ES-I3 (cell line): ENCODE measurements around the gene TOX2.

ENCODE experiments used
- H3K36me3 ChIP-seq: 2 replicates; pipeline ENCODE4 v1.6.1; 2013; ENCODE audit warnings: mild to moderate bottlenecking, low read length, control low read depth, moderate library complexity; ENCODE audit not compliant: insufficient read depth
- H3K4me1 ChIP-seq: 2 replicates; pipeline ENCODE4 v1.6.1; 2013; ENCODE audit warnings: mild to moderate bottlenecking, control low read depth, low read length; ENCODE audit not compliant: insufficient read depth
- H3K9ac ChIP-seq: 2 replicates; pipeline ENCODE4 v1.6.1; 2013; ENCODE audit warnings: low read depth, mild to moderate bottlenecking, low read length, moderate library complexity
- H3K9me3 ChIP-seq: 2 replicates; pipeline ENCODE4 v1.6.1; 2013; ENCODE audit warnings: mild to moderate bottlenecking, low read length, moderate library complexity; ENCODE audit not compliant: control insufficient read depth, insufficient read depth

The TOX2 gene

DNA sequence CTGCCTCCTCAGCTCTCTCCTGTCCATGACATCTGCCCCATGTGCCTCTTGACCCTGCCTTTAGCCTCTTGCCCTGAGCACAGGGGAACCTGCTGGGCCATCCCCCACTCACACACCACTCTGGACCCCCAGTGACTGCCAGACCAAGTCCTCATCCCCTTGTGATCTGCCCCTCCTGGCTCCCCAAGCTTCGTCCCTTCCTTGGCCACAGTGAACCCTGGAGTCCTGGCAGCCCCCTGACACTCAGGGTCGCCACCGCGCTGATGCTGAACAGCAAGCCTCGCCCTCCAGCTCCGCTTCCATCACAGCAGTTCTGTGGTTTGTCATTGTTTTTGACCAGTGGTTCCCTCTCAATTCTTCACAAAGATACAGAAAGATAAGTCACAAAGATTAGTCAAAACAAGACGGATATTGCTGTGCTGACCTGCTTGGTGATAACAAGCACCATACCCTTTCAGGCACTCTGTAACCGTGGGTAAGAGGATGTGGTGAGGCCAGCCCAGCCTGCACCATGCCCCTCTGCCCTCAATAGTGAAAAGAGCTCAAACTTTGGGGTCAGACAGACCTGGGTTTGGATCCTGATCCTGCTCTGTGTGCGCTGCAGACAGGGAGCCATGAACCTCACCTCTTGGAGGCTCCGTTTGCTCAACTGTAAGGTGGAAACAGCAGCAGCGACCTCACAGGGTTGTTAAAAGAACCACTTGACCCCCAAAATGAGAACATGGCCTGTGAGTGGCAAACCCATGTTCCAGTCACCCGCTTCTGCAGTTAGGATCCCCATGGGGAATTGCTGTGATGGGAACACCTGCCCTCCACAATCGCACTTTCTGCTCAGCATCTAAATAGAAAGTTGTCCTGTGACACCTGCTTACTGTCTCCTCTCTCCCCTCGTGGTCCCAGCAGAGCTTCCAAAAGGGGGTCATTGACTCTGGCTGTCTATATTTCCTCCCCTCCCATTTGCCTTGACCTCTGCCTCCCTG is 114.5 kb downstream of the TOX2 start:
- Histone ChIP-seq H3K4me1 (no peaks in the 10 kb centered on the region; the same call in 1 of the 2 replicates), H3K36me3 (no peaks in the 10 kb centered on the region), H3K9ac (no peak overlapping the region), H3K9me3 (no peaks in the 10 kb centered on the region)

DNA sequence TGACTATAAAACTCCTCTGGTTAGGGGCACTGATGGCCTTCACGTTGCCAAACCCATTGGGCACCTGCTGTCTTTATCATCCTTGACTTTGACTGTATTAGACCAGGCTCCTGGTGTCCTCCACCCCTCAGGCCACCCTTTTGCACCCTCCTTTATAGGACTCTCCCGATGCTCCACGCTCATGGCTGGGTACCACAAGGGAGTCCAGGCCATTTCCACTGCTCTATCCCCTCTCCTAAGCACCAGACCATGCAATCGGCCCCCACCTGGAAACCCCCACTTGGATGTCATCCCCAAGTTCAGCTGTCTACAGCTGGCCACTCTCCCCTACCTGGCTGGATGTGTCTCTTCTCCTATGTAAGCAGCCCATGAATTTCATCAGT is 115.2 kb downstream of the TOX2 start:
- Histone ChIP-seq H3K36me3 (no peaks in the 10 kb centered on the region), H3K4me1 (no peaks in the 10 kb centered on the region; the same call in 1 of the 2 replicates), H3K9ac (no peak overlapping the region), H3K9me3 (no peaks in the 10 kb centered on the region)

DNA sequence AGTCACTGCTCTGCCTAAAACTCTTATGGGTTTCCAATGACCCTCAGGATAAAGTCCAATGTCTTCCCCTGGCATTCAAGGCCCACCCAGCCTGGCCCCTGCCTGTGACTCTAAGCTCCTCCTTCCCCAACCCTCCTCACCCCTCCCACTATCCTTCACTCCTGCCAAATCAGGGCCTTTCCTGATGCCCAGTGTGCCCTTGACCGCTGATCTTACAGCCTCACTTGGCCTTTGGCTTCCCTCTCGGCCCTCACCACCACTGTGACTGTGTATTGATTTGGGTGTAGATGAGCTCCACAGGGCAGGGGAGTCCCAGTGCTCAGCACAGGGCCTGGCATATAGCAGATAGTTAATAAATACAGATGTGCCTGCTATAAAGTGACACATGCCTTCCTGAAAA is 115.7 kb downstream of the TOX2 start:
- no peaks in the 10 kb centered on the region; the same call in 1 of the 2 replicates for H3K4me1 ChIP-seq
- no peaks in the 10 kb centered on the region for H3K9me3 ChIP-seq
- H3K9ac ChIP-seq = no peak overlapping the region
- no peaks in the 10 kb centered on the region for H3K36me3 ChIP-seq

DNA sequence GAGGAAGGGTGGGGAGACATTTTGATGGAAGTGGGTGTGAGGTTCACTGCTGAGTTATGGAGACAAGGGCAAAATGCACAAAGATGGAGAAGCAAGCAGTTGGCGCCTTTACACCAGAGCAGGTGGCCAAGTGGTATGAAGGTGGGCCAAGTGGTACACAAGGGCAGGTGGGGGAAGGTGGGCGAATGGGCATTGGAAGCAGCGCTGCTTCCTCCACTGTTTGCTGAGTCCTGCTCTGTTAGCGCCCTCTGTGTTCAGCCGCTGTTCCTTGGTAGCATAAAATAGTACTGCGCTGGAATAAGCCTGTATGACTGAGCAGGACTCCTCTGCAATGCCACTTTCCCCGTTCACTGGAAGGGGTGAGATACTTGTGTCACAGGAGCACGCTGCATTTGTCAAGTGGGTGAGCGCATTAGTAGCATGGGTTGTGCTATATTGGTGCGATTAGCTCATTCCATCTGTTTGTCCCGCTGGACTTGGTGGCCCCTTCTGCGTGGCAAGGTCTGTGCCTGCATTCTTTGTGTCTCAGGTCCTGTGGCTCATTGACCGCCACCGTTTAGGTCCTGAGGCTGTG is 116.4 kb downstream of the TOX2 start:
- Histone ChIP-seq H3K36me3 (no peaks in the 10 kb centered on the region), H3K9ac (no peak overlapping the region), H3K4me1 (no peaks in the 10 kb centered on the region), H3K9me3 (no peaks in the 10 kb centered on the region)

DNA sequence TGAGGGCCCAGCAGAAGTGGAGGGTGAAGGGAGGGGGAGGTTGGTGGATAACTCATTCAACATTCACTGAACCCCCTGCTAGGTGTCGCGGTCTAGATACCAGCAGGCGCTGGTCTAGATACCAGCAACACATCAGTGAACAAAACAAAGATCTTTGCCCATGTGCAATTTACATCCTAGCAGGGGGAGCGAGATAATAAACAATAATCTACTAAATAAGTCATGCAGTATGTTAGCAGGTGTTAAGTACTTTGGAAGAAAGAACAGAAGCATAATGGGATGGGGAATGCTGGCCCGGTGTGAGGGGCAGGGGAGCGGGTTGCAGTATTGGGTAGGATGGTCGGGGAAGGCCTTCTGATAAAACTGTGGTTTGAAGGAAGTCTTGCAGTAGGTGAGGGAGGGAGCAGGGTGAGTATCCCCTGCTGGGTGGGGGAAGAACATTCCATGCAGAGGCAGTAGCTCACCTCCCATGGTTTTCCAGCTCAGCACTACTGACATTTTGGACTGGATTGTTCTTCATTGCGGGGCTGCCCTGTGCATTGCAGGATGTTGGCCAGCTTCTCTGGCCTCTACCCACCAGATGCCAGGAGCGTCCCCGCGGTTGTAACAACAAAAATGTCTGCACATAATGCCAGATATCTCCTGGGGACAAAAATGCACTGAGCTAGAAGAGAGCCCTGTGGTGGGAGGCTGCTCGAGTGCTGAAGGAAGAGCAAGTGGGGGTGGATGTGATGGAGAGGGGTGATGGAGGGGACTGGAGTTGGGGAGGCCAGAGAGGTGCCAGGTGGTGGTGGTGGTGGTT is 117.3 kb downstream of the TOX2 start:
- no peaks in the 10 kb centered on the region for H3K36me3 ChIP-seq
- no peaks in the 10 kb centered on the region for H3K4me1 ChIP-seq
- H3K9me3 ChIP-seq = no peaks in the 10 kb centered on the region
- no peak overlapping the region for H3K9ac ChIP-seq

DNA sequence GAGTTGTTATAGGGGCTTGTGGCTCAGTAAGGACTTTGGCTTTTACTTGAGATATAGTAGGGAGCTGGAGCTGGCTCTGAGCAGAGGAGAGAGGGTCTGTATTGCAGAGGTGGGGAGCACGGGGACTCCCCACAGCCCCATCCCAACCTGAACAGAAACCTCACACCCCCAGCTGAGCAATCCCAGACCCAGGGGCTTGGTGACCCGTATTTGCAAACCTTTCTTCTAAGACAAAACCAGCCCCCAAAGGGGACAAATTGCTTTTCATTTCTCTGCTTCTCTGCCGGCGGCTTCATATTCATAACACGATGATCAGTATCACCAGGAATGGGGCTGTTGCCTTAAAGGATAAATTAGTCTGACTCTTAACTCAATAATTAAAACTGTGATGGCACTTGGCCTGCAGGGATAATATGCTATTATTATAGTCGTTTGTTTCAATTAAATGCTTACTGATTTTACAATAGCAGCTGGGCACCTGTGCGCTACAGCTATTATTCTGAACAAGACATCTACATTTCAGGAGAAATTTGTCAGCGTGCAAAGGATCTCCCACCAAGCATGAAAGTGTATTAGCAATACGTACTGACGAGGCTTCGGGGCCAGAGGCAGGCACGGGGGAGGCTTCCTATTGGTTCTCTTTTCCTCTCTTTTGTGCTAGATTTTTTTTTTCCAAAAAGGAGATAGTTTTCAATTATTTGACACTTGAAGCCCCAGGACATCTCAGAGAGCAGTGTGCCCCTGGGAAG is 118.1 kb downstream of the TOX2 start:
- Histone ChIP-seq H3K36me3 (no peaks in the 10 kb centered on the region), H3K9ac (no peak overlapping the region), H3K9me3 (no peaks in the 10 kb centered on the region), H3K4me1 (no peaks in the 10 kb centered on the region)

DNA sequence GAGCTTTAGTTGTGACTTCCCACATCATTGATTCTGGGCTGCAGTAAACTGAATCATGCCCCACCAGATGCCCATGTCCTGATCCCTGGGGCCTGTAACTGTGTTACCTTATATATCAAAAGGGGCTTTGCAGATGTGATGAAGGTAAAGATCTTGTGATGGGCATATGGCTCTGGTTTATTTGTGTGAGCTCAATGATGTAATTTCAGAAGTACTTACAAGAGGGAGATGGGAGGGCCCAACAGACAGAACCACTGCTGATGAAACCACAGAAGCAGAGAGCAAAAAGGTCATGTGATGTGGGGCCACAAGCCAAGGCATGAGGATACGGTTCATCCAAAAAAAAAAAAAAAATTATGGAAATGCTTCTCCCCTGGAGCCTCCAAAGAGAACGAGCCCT is 118.7 kb downstream of the TOX2 start:
- no peak overlapping the region for H3K9ac ChIP-seq
- H3K36me3 ChIP-seq = no peaks in the 10 kb centered on the region
- no peaks in the 10 kb centered on the region for H3K4me1 ChIP-seq
- no peaks in the 10 kb centered on the region for H3K9me3 ChIP-seq

DNA sequence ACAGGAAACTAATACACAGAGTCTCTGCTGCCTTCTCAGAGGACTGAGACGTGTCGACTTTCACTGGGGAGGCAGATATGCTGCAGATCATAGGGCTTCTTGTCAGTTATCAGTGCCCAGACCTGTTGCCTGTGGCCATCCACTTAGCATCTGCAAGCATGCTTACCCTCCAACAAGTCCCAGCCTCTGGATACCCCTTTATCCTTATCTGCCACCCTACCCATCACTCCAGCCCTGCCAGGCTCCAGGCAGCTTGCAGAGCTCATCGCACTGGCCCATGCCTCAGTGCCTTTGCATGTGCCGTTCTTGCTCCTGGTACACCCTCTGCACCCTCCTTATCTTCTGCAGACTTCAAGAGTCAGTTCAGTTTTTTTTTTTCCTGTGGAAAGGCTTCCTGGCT is 119.2 kb downstream of the TOX2 start:
- Histone ChIP-seq H3K9ac (no peak overlapping the region), H3K36me3 (no peaks in the 10 kb centered on the region), H3K4me1 (no peaks in the 10 kb centered on the region), H3K9me3 (no peaks in the 10 kb centered on the region)

DNA sequence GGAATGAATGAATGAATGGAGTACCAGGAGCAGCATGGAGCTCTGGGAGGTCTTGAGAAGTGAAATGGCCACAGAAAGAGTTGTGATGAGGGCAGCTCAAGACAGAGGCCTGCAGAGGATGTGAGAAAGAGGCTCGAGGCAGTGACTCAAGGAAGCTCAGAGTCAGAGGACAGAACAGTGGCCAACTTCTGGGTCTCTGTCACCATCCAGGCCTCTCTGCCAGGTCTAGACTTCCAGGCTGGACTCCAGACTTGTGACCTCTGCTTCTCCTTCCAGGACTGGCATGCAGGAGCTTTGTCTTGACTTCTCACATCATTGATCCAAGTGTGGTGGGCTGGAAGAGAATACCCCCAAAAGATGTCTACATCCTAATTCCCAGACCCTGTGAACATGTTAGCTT is 119.8 kb downstream of the TOX2 start:
- H3K9me3 ChIP-seq = no peaks in the 10 kb centered on the region
- no peaks in the 10 kb centered on the region for H3K4me1 ChIP-seq
- H3K9ac ChIP-seq = no peak overlapping the region

DNA sequence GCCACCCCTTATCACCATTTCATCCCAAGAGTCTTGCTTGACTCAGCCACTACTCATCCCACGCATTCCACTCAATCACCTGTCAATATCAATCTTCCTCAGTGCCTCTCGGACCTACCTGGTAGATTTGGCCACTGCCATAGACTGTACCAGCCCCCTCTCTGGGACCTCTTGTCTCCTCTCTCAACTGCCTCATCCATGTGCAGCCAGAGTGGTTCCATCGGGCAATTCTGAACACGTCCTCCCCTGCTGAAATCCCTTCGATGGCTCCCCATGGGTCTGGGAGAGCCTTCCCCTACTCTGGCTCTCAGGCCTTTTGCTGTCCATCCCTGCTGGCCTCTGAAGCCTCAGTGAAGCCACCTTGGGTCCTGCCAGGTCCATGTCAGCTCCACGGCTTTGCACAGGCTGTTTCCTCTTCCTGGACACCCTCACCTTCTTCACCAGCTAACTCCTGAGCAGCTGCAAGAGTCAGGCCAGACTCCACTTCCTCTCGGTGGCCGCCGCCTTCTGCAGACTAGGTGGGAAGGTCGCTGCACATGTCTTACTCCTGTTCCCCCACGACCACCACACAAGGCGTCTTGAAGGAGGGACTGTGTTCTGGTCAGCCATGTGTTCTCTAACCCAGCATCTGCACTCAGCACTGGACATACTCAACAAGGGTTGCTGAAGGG is 120.4 kb downstream of the TOX2 start:
- Histone ChIP-seq H3K9me3 (no peaks in the 10 kb centered on the region), H3K4me1 (no peaks in the 10 kb centered on the region), H3K9ac (no peak overlapping the region), H3K36me3 (no peaks in the 10 kb centered on the region)

More for the DNA sequence above, 119.8 kb downstream of the TOX2 start:
- no peaks in the 10 kb centered on the region for H3K36me3 ChIP-seq

DNA sequence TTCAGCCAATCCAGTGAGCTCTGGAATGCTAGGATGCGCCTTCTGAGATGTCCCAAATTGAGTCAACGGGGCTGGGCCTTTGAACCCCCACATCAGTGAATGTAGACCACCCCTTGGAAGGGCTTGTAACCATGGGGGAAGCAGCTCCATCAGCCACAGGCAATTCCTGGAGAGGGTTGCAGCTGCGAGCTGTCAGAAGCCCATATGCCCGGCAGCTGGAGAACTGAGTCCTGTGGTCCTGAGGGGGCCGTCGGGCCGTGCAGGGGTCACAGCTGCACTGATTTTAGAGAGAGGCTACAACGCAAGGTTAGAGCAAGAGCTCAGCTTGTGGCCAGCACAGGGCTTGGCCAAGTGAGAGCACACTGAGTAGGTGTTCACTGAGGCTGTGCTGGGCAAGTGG is 121.3 kb downstream of the TOX2 start:
- Histone ChIP-seq H3K36me3 (no peaks in the 10 kb centered on the region), H3K4me1 (no peaks in the 10 kb centered on the region), H3K9me3 (no peaks in the 10 kb centered on the region), H3K9ac (no peak overlapping the region)

DNA sequence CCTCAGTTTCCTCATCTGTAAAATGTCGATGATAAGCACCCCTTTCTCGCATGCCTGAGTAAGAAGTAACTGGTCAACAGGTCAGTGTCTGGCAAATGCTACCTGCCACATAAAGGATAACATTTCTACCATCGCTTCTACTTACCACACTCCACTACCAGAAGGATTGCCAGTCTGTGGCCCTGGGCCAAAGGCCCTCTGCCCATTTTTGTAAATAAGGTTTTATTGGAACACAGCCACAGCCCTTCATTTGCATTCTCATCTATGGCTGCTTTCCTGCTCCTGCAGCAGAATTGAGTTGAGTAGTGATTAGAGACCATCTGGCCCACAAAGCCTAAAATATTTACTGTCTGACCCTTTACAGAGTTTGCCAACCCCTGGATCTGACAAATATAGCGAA is 121.8 kb downstream of the TOX2 start:
- H3K9me3 ChIP-seq = no peaks in the 10 kb centered on the region
- no peaks in the 10 kb centered on the region for H3K36me3 ChIP-seq
- H3K4me1 ChIP-seq = no peaks in the 10 kb centered on the region
- H3K9ac ChIP-seq = no peak overlapping the region

DNA sequence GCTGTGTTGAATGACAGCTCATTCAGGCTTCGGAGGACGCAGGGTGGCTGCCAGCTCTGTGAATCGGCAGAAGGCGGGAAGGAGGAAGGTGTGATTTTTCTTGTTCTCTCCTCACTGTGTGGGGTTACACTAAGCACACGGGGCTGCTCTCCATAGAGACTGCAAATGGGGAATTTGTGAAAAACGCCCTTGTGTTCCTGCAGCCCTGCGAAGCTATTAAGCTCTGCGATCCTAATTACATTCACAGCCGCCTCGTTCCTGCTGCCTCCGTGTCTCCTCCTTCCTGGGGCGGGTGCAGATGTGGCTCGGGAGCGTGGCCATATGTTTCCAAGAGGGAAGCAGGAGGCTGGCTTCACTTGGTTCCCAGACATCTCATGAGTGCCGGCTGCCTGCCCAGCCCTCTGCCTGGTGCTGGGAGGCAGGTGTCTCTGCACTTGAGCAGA is 124.0 kb downstream of the TOX2 start:
- Histone ChIP-seq H3K9me3 (no peaks in the 10 kb centered on the region), H3K9ac (no peak overlapping the region), H3K4me1 (no peaks in the 10 kb centered on the region), H3K36me3 (no peaks in the 10 kb centered on the region)
